ENCODE data around the gene PDZD2.

Gene PDZD2

GRCh38 chr5:31984691-31985090, 345.8 kb downstream of the PDZD2 start:
- Histone ChIP-seq H3K27me3 (replicated peaks; ENCODE audit: control insufficient read depth, insufficient read depth, low read length, poor library complexity, severe bottlenecking) (no peaks in the 10 kb centered on the region), H3K4me1 (ENCODE audit: control insufficient read depth, insufficient read depth, low read length, poor library complexity, severe bottlenecking) (no peaks in the 10 kb centered on the region), H3K9me3 (ENCODE audit: control insufficient read depth, low read length) (no peaks in the 10 kb centered on the region), H3K4me3 (ENCODE audit: insufficient read depth, low read depth, low read length, poor library complexity, severe bottlenecking) (no peak overlapping the region), H3K27ac (ENCODE audit: insufficient read depth, low read length, poor library complexity, severe bottlenecking) (no peak overlapping the region), H3K36me3 (ENCODE audit: control insufficient read depth, insufficient read depth, low read length) (no peaks in the 10 kb centered on the region)
- DNase-seq, result no peak

GRCh38 chr5:31986101-31986500, 347.2 kb downstream of the PDZD2 start:
- H3K36me3 ChIP-seq (ENCODE audit: control insufficient read depth, insufficient read depth, low read length), result no peaks in the 10 kb centered on the region
- H3K9me3 ChIP-seq (ENCODE audit: control insufficient read depth, low read length), result no peaks in the 10 kb centered on the region
- no peak overlapping the region for H3K4me3 ChIP-seq (ENCODE audit: insufficient read depth, low read depth, low read length, poor library complexity, severe bottlenecking)
- DNase-seq, result no peak
- H3K27me3 ChIP-seq (replicated peaks; ENCODE audit: control insufficient read depth, insufficient read depth, low read length, poor library complexity, severe bottlenecking), result no peaks in the 10 kb centered on the region
- no peak overlapping the region for H3K27ac ChIP-seq (ENCODE audit: insufficient read depth, low read length, poor library complexity, severe bottlenecking)
- no peaks in the 10 kb centered on the region for H3K4me1 ChIP-seq (ENCODE audit: control insufficient read depth, insufficient read depth, low read length, poor library complexity, severe bottlenecking)

GRCh38 chr5:31987985-31988710, 349.2 kb downstream of the PDZD2 start:
- Histone ChIP-seq H3K4me1 (ENCODE audit: control insufficient read depth, insufficient read depth, low read length, poor library complexity, severe bottlenecking) (no peaks in the 10 kb centered on the region), H3K36me3 (ENCODE audit: control insufficient read depth, insufficient read depth, low read length) (no peaks in the 10 kb centered on the region), H3K27ac (ENCODE audit: insufficient read depth, low read length, poor library complexity, severe bottlenecking) (no peak overlapping the region), H3K9me3 (ENCODE audit: control insufficient read depth, low read length) (no peaks in the 10 kb centered on the region), H3K27me3 (replicated peaks; ENCODE audit: control insufficient read depth, insufficient read depth, low read length, poor library complexity, severe bottlenecking) (no peaks in the 10 kb centered on the region), H3K4me3 (ENCODE audit: insufficient read depth, low read depth, low read length, poor library complexity, severe bottlenecking) (no peak overlapping the region)
- DNase-seq, result no peak

- Histone ChIP-seq H3K4me1 (ENCODE audit: control insufficient read depth, insufficient read depth, low read length, poor library complexity, severe bottlenecking) (no peaks in the 10 kb centered on the region), H3K36me3 (ENCODE audit: control insufficient read depth, insufficient read depth, low read length) (no peaks in the 10 kb centered on the region), H3K9me3 (ENCODE audit: control insufficient read depth, low read length) (no peaks in the 10 kb centered on the region), H3K4me3 (ENCODE audit: insufficient read depth, low read depth, low read length, poor library complexity, severe bottlenecking) (no peak overlapping the region), H3K27me3 (replicated peaks; ENCODE audit: control insufficient read depth, insufficient read depth, low read length, poor library complexity, severe bottlenecking) (no peaks in the 10 kb centered on the region), H3K27ac (ENCODE audit: insufficient read depth, low read length, poor library complexity, severe bottlenecking) (no peak overlapping the region)
- DNase-seq, result no peak
These were observed 351.2 kb downstream of the PDZD2 start for GRCh38 chr5:31990081-31990650.

- H3K4me3 ChIP-seq (ENCODE audit: insufficient read depth, low read depth, low read length, poor library complexity, severe bottlenecking), result no peak overlapping the region
- no peaks in the 10 kb centered on the region for H3K4me1 ChIP-seq (ENCODE audit: control insufficient read depth, insufficient read depth, low read length, poor library complexity, severe bottlenecking)
- H3K27ac ChIP-seq (ENCODE audit: insufficient read depth, low read length, poor library complexity, severe bottlenecking), result no peak overlapping the region
- H3K36me3 ChIP-seq (ENCODE audit: control insufficient read depth, insufficient read depth, low read length), result no peaks in the 10 kb centered on the region
- no peak for DNase-seq
- H3K9me3 ChIP-seq (ENCODE audit: control insufficient read depth, low read length), result no peaks in the 10 kb centered on the region
- no peaks in the 10 kb centered on the region for H3K27me3 ChIP-seq (replicated peaks; ENCODE audit: control insufficient read depth, insufficient read depth, low read length, poor library complexity, severe bottlenecking)
These were observed 351.8 kb downstream of the PDZD2 start for GRCh38 chr5:31990701-31991110.

GRCh38 chr5:31992377-31992776, 353.4 kb downstream of the PDZD2 start:
- Histone ChIP-seq H3K4me3 (ENCODE audit: insufficient read depth, low read depth, low read length, poor library complexity, severe bottlenecking) (no peak overlapping the region), H3K9me3 (ENCODE audit: control insufficient read depth, low read length) (no peaks in the 10 kb centered on the region), H3K36me3 (ENCODE audit: control insufficient read depth, insufficient read depth, low read length) (no peaks in the 10 kb centered on the region), H3K27ac (ENCODE audit: insufficient read depth, low read length, poor library complexity, severe bottlenecking) (no peak overlapping the region), H3K27me3 (replicated peaks; ENCODE audit: control insufficient read depth, insufficient read depth, low read length, poor library complexity, severe bottlenecking) (no peaks in the 10 kb centered on the region), H3K4me1 (ENCODE audit: control insufficient read depth, insufficient read depth, low read length, poor library complexity, severe bottlenecking) (no peaks in the 10 kb centered on the region)
- no peak for DNase-seq

GRCh38 chr5:31993165-31993961, 354.4 kb downstream of the PDZD2 start:
- Histone ChIP-seq H3K9me3 (ENCODE audit: control insufficient read depth, low read length) (no peaks in the 10 kb centered on the region), H3K36me3 (ENCODE audit: control insufficient read depth, insufficient read depth, low read length) (no peaks in the 10 kb centered on the region), H3K4me1 (ENCODE audit: control insufficient read depth, insufficient read depth, low read length, poor library complexity, severe bottlenecking) (no peaks in the 10 kb centered on the region), H3K27me3 (replicated peaks; ENCODE audit: control insufficient read depth, insufficient read depth, low read length, poor library complexity, severe bottlenecking) (no peaks in the 10 kb centered on the region), H3K4me3 (ENCODE audit: insufficient read depth, low read depth, low read length, poor library complexity, severe bottlenecking) (no peak overlapping the region), H3K27ac (ENCODE audit: insufficient read depth, low read length, poor library complexity, severe bottlenecking) (no peak overlapping the region)
- no peak for DNase-seq

GRCh38 chr5:31995006-31995405, 356.1 kb downstream of the PDZD2 start:
- Histone ChIP-seq H3K27ac (ENCODE audit: insufficient read depth, low read length, poor library complexity, severe bottlenecking) (no peak overlapping the region), H3K4me1 (ENCODE audit: control insufficient read depth, insufficient read depth, low read length, poor library complexity, severe bottlenecking) (no peaks in the 10 kb centered on the region), H3K9me3 (ENCODE audit: control insufficient read depth, low read length) (no peaks in the 10 kb centered on the region), H3K27me3 (replicated peaks; ENCODE audit: control insufficient read depth, insufficient read depth, low read length, poor library complexity, severe bottlenecking) (no peaks in the 10 kb centered on the region), H3K36me3 (ENCODE audit: control insufficient read depth, insufficient read depth, low read length) (no peaks in the 10 kb centered on the region), H3K4me3 (ENCODE audit: insufficient read depth, low read depth, low read length, poor library complexity, severe bottlenecking) (no peak overlapping the region)
- DNase-seq, result no peak

GRCh38 chr5:31995714-31996113, 356.8 kb downstream of the PDZD2 start:
- no peak for DNase-seq
- Histone ChIP-seq H3K9me3 (ENCODE audit: control insufficient read depth, low read length) (no peaks in the 10 kb centered on the region), H3K27me3 (replicated peaks; ENCODE audit: control insufficient read depth, insufficient read depth, low read length, poor library complexity, severe bottlenecking) (no peaks in the 10 kb centered on the region), H3K27ac (ENCODE audit: insufficient read depth, low read length, poor library complexity, severe bottlenecking) (no peak overlapping the region), H3K4me1 (ENCODE audit: control insufficient read depth, insufficient read depth, low read length, poor library complexity, severe bottlenecking) (no peaks in the 10 kb centered on the region), H3K36me3 (ENCODE audit: control insufficient read depth, insufficient read depth, low read length) (no peaks in the 10 kb centered on the region), H3K4me3 (ENCODE audit: insufficient read depth, low read depth, low read length, poor library complexity, severe bottlenecking) (no peak overlapping the region)

- DNase-seq, result no peak
- no peaks in the 10 kb centered on the region for H3K4me1 ChIP-seq (ENCODE audit: control insufficient read depth, insufficient read depth, low read length, poor library complexity, severe bottlenecking)
- H3K9me3 ChIP-seq (ENCODE audit: control insufficient read depth, low read length), result no peaks in the 10 kb centered on the region
- no peaks in the 10 kb centered on the region for H3K36me3 ChIP-seq (ENCODE audit: control insufficient read depth, insufficient read depth, low read length)
- H3K4me3 ChIP-seq (ENCODE audit: insufficient read depth, low read depth, low read length, poor library complexity, severe bottlenecking), result no peak overlapping the region
- H3K27me3 ChIP-seq (replicated peaks; ENCODE audit: control insufficient read depth, insufficient read depth, low read length, poor library complexity, severe bottlenecking), result no peaks in the 10 kb centered on the region
- H3K27ac ChIP-seq (ENCODE audit: insufficient read depth, low read length, poor library complexity, severe bottlenecking), result no peak overlapping the region
These were observed 358.0 kb downstream of the PDZD2 start for GRCh38 chr5:31996909-31997308.

Data from effector memory CD4-positive, alpha-beta T cell (primary cell).